ENCODE data around the gene SF3B4.
"Not testable (repeated sequence)": the region's sequence is repeated elsewhere in the genome, so short reads cannot be mapped to it uniquely, and the experiment has no call there.

The SF3B4 gene

DNA sequence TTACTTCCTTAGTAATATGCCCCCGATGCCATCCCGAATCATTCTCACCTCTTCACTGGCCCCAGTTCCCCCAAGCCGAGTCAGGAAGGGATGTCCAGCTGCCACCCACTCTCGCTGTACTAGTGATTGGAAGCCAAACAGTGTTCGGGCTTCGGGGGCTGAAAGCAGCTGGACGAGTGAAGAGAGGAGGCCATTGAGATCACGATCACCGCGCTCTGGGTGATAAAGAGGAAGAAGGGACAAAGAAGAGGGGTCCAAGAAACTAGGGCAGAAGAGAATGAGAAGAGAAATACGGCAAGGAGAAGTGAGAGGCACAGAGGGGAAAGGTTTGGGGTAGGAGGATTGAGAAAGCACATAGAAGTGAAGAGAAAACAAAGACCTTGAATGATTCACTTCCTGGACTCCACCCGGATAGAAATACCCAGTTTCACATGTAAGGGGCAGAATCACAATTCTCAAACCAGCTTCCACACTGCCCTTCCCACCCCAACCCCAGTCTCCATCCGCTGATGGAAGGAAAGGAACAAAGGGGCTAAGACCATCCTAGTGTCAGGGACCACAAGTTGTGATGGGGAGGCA is 3.7 kb upstream of the SF3B4 start:
- no peak for DNase-seq

DNA sequence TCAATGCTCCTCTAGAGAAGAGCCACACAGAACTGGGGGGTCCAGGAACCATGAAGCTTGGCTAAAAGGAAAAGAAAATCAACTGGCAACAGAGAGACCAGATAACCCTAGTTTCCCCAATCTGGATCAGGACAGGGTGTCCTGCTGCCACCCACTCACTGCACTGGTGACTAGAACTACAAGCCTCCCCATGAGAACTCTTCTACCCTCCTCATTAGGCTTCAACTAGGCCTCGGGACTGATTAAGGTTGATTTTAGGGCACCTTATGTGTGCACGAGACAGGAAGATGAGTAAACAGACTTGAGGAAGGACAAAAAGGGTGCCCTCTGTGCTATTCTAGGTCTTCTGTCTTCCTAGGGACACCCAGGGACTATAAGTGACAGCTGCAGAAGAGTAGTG is 2.3 kb upstream of the SF3B4 start:
- DNase-seq: no peak

DNA sequence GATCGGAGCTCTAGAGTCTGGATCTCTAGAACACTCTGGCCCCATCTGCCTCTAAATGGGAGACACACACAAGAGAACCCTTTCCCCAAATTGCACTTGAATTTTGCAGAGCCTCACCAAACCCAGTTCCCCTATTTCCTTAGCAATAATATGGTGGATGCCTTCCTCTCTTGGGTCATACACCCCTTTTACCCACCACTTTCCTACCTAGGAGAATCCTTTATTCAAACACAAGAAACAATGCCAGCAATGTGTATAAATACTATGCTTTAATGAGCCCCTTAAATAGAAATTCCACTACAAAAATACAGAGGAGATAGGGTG is 760 bp upstream of the SF3B4 start:
- DNase-seq: no peak

DNA sequence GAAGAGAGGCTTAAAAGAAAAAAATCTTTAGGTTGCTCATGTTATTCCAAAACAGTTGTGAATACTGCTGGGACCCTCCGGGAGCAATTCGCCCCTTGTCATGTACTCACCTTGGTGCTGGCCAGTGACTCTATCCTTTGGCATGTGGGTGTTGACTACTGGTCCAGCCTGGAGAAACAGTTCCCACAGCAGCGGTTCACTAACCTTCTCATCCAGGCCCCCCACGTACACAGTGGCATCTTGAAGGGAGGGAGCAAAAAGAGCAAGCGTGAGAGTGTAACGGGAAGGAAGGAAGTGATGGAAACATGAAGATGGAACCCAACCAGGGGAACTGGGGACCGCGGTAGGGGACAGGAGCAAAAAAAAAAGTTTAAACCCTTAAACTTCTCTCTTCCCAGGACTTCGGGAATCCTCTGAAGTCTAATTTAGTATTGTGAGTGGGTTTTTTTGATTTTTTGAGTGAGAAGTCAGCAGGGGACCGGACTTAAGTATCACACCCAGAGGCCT is 494 bp downstream of the SF3B4 start:
- no peak for DNase-seq

DNA sequence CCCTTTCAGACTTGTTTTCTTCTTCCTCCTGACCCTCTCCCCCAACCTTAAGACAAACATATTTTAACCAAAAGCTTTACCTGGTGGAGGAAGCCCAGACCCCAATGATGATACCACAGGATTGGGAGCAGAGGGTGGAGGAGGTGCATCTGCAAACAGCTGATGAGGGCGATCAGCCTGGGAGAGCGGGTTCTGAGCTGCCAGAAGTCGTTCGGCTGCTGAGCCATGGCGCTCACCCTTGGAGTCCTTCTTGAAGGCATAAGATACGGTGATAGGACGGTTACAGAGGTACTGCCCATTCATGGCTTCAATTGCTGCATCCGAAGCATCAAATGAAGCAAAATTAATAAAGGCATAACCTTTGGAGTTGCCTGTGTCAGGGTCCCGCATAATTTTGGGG is 1.3 kb downstream of the SF3B4 start:
- no peak for DNase-seq

DNA sequence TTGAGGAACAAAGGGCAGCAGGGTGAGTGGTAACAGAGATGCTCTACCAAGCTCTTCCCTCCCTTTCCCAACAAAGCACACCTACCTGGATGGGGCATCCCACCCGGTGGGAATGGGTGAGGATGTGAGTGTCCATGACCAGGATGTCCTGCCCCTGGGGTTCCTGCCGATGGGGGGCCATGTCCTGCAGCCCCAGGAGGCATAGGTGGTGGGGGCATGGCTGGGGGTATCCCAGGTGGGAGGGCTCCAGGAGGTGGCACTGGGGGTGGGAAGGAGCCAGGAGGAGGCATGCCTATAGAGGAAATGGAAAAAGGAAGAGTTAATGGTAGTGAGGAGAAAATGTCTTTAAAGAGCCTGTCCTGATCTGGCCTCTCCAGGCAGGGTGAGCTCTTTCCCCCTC is 1.9 kb downstream of the SF3B4 start:
- DNase-seq: no peak

DNA sequence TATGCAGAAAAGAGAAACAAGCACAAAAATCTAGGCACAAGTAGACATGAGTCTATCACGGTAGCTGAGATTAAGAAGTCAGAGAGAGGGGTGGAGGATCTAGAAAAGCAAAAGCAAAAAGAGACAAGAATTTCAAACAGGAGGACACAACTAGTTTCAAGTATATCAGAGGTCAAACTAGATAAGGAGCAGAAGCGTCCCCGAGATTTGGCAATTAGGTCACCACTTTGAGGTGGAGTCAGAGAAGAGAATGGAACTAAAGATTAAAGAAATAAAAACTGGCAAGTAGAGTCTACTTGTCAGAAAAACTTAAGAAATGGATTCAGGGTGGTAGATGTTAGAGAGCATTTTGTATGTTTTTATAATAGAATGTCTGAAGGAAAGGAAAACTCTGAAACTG is 2.3 kb downstream of the SF3B4 start:
- no peak for DNase-seq

DNA sequence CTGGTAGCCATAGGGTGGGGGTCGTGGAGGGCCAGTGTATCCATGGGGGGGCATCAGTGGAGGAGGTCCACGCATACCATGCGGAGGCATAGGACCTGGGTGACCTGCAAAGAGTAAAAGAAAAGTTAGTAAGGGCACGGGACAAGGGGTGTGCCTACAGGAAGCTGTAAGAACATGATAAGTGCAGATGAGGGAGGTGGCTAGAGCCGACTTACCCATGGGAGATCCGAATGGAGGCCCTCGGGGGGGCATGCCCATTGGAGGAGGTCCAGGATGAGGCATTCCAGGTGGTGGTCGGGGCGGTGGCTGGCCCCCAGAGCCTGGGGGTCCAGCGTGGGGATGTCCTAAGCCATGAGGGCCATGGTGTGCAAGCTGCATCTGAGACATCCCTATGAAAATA is 4.0 kb downstream of the SF3B4 start:
- DNase-seq: no peak

DNA sequence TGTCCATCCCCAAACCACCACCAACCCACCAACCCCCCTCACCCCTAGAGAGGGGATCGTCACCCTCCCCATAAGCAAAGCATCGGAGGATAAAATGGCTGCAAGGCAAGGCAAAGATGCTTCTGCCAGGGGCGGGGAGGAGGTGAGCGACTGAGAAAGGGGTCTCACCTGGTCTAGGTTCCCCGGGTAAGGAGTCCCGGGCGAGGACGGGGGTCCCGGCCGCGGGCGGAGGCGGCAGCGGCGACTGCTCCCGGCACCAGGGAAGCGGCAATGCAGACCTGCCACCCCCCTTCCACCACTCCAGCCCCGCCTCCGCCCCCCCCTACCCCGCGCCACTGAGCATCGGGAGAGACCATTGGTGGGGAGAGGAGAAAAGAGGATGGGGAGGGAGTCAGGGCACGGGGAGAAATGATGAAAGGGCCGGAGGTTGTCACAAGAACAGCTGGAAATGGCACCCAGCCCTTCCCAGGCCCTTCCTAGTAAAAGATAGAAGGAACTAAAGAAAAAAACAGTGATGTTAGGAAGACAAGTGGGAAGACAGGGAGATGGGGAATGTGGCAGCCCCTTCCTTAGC is 9.9 kb downstream of the SF3B4 start, which contains the start of gene SV2A:
SV2A (minus strand) TSS at position 274 of the 574 bp plus-strand sequence. CDS start 4,004 bp downstream, outside the sequence.
- peak; percentile 55 for DNase-seq

DNA sequence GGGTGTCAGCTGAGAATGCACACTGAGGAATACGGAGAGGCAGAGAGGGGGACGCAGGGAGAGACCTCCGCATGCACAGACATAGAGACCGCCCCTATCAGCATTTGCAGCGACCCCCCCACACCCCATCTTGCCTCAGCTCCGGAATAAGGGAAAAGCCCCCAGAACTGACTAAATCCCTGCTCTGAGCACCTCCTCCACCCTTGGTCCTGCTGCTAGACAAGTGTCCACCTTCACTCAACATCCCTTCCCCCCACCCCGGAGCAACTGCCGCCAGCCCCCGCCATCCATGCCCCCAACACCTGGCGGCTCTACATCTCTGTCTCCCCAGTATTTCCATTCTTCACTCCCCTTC is 10.7 kb downstream of the SF3B4 start:
- DNase-seq: no peak

DNA sequence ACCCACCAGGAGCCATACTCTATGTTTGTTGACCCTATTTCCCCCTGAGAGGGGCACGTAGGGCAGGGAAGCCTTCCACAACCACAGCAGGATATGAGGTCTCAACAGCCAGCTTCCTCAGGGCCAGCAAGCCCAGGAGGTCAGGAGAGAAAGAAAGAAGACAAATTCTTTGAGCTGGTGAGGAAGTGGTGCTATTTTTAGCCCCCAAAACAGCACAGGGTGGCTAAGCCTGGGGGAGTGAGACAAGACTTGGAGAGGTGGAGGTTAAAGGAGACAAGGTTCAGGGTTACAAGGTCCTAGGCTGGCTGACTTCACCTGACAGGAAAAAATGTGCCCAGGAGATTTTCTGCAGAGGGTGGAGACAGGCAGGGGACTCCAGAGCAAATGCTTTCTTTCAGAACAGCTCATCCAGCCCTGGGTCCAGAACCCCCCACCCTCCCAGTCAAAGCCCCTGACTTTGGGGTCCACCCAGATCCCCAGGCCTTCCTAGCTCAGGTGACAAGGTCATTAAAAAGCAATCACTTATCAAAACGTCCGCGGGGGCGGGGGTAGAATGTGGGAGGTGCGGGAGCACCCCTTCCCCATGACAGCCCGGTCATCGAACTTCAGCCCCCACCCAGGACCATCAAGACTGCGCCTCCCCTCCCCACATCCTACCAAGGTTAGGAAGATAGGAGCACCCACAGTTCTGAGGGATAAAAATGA is 11.3 kb downstream of the SF3B4 start:
- no peak for DNase-seq

DNA sequence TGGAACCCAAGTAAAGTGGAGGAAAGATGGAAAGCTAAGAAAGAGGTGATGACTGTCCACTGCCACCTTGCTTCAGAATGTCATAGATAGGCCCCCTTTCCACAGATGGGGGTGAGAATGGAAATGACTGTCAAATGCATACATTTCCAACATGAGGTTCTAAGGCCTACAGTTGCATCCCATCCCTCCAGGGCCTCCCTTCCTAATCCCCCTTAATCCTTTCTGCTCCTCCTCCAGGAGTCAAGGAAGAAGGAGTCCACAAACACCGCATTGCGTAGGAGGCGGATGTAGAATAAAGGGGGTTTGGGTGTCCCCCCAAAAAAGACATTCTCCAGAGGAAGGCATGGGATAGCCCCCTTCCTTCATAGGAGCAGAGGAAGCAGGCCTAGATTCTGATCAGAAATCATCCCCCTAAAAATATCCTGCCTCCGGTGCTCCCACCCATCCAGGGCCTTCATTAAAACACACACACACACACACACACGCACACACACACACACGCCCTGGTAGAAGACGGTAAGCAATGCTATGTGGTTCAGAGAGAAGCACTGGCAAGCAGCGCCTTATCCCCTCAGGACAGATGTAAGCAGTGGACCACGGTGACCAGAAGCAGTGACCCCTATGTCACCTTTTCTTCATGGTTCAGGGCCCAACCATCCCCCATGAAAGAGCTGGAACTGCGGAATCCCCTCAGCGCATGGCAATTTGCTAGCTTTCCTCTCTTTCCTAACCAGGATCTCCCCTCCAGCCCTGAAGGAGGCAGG is 12.0 kb downstream of the SF3B4 start:
- DNase-seq: no peak

DNA sequence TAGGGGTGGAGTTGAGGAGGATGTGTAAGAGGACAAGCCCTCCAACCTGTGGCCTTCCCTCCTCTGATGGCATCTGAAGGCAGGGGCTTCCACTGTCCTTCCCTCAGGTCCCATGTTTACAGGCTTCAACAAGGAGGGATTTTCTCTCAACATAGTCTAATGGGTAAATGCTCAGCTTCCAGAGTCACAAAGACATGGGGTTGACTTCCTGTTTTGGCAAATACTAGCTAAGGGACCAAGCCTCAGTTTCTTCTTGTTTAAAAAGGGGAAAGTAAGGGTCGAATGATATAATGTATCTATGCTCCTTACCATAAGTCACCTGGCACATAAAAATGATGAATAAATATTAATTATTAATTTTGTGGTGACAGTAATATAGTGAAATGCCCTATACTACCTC is 13.1 kb downstream of the SF3B4 start:
- no peak for DNase-seq

DNA sequence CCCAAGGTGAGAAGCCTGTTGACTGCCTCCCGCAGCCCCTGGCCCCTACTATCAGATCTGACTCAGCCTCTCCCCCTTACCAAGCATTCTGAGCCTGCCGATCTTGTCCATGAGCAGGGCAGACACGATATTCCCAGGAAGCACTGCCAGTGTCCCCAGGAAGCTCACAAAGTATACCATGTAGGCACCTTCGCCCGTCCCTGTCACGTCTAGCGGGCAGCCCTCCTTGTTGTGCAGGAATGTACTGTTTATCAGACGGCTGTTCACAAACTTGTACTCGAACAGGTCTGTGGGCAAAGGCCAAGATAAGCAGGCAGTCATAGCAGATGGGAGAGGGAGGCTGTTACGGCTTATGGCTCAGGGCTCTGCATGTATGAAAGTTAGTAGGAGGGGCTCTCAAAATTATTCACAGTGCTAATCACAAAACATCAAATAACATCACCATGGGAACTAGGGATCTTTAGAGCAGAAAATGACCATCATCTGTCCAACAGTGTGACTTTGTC is 21.0 kb downstream of the SF3B4 start:
- DNase-seq: no peak

DNA sequence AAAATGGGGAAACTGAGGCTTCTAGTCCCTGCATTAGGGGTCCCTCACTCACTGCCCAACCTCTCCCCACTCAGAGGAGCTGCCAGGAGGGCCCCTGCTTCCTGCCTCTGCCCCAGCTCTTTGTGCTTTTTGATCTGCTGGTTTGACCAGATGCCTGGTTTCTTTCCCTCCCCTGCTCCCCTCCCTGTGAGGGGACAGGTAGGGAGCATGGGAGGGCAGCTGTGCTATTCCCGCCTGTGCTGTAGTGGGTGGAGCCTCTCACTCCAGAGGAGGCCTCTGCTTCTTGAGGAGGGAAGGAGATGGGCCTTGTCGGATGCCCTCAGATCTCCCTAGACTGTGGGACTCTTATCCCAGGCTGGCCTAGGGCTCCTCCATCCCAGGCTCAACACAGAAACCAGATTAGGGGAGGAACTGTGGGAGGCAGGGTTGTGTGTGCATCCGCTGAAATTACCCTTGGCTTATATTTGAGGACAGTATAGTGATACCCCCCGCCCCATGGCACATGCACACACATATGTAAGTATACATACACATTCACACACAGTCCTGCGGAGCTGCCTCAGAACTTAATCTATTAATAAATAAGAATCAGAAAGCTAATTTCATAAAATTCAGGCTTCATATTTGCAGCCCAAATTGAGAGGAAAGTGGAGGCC is 23.6 kb downstream of the SF3B4 start:
- DNase-seq: no peak

DNA sequence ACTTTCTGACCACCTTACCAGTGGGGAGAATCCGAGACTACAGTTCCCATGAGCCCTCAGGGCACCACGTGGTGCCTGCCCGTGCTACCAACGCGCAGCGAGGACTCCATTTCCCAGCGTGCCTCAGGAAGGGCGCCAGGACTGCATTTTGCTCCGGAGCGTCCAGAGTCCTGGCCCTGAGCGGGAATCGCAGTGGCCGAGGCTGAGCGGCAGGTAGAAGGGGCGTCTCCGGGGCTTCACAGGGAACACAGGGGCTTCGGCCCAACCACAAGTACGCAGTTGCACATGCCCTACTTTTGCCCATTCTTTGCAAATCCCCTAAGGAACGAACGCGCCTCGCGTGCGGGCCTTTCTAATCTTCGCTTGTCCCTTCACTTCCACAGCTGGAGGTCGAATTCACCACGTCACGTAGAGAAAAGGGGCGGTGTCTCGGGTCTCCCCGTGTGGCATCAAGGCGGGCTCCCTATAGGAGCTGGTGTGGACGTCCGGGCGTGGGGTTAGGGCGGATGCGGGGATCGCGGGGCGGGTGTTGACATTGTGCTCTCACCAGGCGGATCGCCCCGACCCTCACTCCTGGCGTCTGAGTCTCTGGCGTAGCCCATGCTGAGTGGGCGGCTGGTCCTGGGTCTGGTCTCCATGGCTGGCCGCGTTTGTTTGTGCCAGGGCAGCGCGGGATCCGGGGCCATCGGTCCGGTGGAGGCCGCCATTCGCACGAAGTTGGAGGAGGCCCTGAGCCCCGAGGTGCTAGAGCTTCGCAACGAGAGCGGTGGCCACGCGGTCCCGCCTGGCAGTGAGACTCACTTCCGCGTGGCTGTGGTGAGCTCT is 27.9 kb downstream of the SF3B4 start, which contains the start of gene BOLA1:
BOLA1 (plus strand) TSS at position 109 of the 825 bp plus-strand sequence; CDS start at position 601, 492 bp downstream.
- DNase-seq: peak; percentile 81

DNA sequence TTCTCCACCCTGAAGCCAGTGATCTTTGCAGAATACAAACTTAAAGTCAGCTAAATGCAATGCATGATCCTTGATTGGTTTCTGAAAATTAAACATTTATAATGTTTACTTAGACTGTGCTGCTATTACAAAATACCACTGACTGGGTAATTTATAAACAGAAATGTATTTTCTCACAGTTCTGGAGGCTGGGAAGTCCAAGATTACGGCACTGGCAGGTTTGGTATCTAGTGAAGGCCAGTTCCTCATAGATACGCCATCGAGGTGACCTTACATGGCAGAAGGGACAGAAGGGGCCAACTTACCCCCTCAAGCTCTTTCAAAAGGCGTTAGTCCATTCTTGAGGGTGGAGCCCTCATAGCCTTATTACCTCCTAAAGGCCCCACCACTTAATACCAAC is 31.0 kb downstream of the SF3B4 start:
- DNase-seq: no peak

DNA sequence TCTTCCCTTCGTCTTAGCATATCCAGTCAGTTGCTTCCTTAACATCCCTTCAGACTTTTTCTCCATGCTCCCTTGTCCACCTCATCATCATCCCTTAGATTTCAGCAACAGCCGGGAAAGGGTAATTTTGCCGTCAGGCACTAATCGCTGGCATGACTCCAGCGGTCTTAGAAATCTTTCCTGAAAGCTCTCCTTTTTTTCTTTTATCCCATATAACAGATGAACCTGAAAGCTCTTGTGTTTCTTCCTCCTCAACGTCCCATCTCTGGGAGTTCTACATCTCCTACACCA is 38.7 kb downstream of the SF3B4 start:
- no peak for DNase-seq

DNA sequence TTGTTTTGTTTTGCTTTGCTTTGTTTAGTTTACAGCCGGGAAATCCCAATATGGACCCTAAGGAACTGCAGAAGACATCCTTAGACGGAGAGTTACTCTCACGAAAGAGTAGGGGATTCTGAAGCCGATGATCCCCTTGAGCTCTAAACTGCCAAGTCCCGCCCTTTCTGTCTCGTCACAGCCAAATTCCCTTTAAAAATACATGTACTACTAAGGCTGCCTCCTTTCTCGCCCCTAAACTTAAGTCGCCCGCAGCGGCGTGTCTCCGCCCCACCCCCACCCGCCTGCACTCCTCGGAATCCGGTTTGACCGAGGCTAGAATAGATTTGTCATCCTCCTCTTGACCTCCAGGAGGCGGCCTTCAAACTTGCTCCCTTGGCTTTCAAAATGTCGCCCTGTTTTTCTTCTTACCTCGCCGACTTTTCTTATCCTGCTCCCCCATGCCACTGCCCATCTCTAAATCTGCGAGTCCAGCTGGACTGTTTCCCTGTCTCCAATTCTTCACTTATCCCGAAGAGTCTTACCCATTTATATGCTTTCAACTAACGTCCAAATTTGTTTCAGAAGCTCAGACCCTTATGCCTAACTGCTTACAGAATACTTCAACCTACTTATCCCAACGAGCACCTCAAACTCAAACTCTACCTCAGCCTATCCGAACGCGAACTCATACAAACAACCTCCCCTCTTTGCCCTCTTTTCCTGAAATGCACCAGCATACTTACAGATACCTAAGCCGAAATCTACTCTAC is 39.2 kb downstream of the SF3B4 start:
- peak; percentile 59 for DNase-seq

DNA sequence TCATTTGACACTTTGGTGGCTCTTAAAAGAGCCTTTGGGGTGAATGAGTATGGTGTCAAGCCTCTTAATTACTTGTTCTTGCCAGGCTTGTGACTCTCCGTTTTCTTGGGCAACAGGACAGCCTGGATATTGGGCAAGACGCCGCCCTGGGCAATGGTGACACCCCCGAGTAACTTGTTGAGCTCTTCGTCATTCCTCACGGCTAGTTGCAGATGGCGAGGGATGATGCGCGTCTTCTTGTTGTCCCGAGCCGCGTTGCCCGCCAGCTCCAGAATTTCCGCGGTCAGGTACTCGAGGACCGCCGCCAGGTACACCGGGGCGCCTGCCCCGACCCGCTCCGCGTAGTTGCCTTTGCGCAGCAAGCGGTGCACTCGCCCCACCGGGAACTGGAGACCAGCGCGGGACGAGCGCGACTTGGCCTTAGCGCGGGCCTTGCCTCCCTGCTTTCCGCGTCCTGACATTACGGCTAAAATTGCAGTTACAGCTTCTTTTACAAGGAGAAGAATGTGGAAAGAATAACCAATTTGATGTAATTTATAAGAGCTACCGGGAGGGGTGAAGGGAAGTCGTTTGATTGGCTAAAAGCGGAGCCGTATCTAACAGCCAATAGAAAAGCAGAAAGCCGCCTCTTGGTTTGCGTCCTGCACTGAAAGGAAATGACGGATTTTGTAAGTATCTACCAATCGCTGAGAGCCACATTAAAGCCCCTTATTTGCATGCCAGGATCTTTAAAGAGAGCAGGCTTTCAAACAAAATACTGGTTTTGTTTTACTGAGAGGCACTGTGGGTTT is 40.0 kb downstream of the SF3B4 start:
- peak; percentile 99 for DNase-seq

DNA sequence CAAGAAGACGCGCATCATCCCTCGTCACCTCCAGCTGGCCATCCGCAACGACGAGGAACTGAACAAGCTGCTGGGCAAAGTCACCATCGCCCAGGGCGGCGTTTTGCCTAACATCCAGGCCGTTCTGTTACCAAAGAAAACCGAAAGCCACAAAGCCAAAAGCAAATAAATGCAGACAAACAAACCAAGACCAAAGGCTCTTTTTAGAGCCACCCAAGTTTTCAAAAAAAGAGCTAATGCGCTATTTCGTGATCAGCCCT is 40.5 kb downstream of the SF3B4 start:
- DNase-seq: not testable (repeated sequence)

All from NCI-H2081 treated with DMSO at 0.1 percent for 48 hours (cell line).